OCI-LY7 (cell line): ENCODE data around the gene LMO3. TPM values are rescaled to one million over a fixed set of nuclear protein-coding genes. Genes with fewer than 3 reads are reported as not detected.

ENCODE experiments used
- BruUV-seq: library from RNA; stranded (reverse); fragments of 400-500 nt; replicated peaks from 2 replicates; lab custom pipeline; 2021; lab: Mats Ljungman, UMichigan
- CTCF ChIA-PET: fragments of 300-600 bp; sonication (Branson Sonifier 250); formaldehyde crosslinking; loops from one replicate; lab custom pipeline; 2022; ENCODE audit warnings: antibody characterized with exemption; ENCODE audit not compliant: unreplicated experiment; lab: Charles Lee
- POLR2A ChIA-PET: fragments of 300-600 bp; sonication (Branson Sonifier 250); formaldehyde crosslinking; loops from one replicate; lab custom pipeline; 2022; ENCODE audit warnings: antibody characterized with exemption; lab: Charles Lee
- DNase-seq: peaks from one replicate; pipeline ENCODE4 v3.0.0-alpha.2; 2015; ENCODE audit warnings: low spot score
- H2AFZ ChIP-seq: fragments of 200-600 bp; sonication (generic), shearing (Covaris generic); 2 replicates; pipeline ENCODE4 v1.6.1; 2014; ENCODE audit warnings: mild to moderate bottlenecking, antibody characterized with exemption, low read length, moderate library complexity
- H3K27ac ChIP-seq: fragments of 200-600 bp; sonication (generic); 2 replicates; pipeline ENCODE4 v1.5.1; 2014; ENCODE audit warnings: mixed run types, low read depth, mild to moderate bottlenecking, moderate library complexity, low read length, inconsistent platforms; ENCODE audit not compliant: poor library complexity, severe bottlenecking
- H3K36me3 ChIP-seq: fragments of 200-600 bp; sonication (generic); 2 replicates; pipeline ENCODE4 v1.6.1; 2014; ENCODE audit warnings: mild to moderate bottlenecking, antibody characterized with exemption, low read length, moderate library complexity, mixed read lengths; ENCODE audit not compliant: insufficient read depth
- H3K4me1 ChIP-seq: fragments of 200-600 bp; sonication (generic); 2 replicates; pipeline ENCODE4 v1.5.1; 2014; ENCODE audit warnings: mild to moderate bottlenecking, low read length; ENCODE audit not compliant: insufficient read depth, poor library complexity, severe bottlenecking
- H3K4me2 ChIP-seq: fragments of 200-600 bp; sonication (generic); 2 replicates; pipeline ENCODE4 v1.6.1; 2014; ENCODE audit warnings: mild to moderate bottlenecking, low read length
- H3K4me3 ChIP-seq: fragments of 200-600 bp; sonication (generic); 2 replicates; pipeline ENCODE4 v1.5.1; 2014; ENCODE audit warnings: mild to moderate bottlenecking, low read depth, low read length; ENCODE audit not compliant: poor library complexity, severe bottlenecking
- H3K79me2 ChIP-seq: fragments of 200-600 bp; sonication (generic); 2 replicates; pipeline ENCODE4 v1.6.1; 2016; ENCODE audit warnings: low read depth, mild to moderate bottlenecking, low read length, moderate library complexity, mixed read lengths; ENCODE audit not compliant: insufficient read depth
- H3K9me2 ChIP-seq: fragments of 200-600 bp; sonication (generic); 2 replicates; pipeline ENCODE4 v1.6.1; 2016; ENCODE audit warnings: mild to moderate bottlenecking, low read length, mixed read lengths; ENCODE audit not compliant: insufficient read depth
- H3K9me3 ChIP-seq: fragments of 200-600 bp; sonication (generic); 2 replicates; pipeline ENCODE4 v1.6.1; 2014; ENCODE audit warnings: mild to moderate bottlenecking, mixed run types, low read length, mixed read lengths
- H4K20me1 ChIP-seq: fragments of 200-600 bp; sonication (generic); 2 replicates; pipeline ENCODE4 v1.6.1; 2014; ENCODE audit warnings: mild to moderate bottlenecking, antibody characterized with exemption, low read length, moderate library complexity, mixed read lengths; ENCODE audit not compliant: insufficient read depth
- CTCF ChIP-seq: fragments of 200-600 bp; sonication (generic); conservative IDR thresholded peaks from 2 replicates; pipeline ENCODE4 v1.5.1; 2014; ENCODE audit warnings: mild to moderate bottlenecking, antibody characterized with exemption, low read length, moderate library complexity, mixed read lengths
- EZH2phosphoT487 ChIP-seq: fragments of 200-600 bp; sonication (generic); IDR thresholded peaks from 2 replicates; pipeline ENCODE4 v1.6.1; 2018; ENCODE audit warnings: low read depth, borderline replicate concordance, mild to moderate bottlenecking, mixed run types, antibody characterized with exemption, low read length, moderate library complexity, mixed read lengths
- intact Hi-C: fragments of 100-400 bp; cut with micrococcal nuclease; formaldehyde crosslinking; loops from one replicate; pipeline ENCODE4 v1.10.0; 2022; ENCODE audit not compliant: unreplicated experiment
- total RNA-seq, 2 experiments: library from RNA; depleted of rRNA in 1 of 2; stranded (reverse); fragments of >200 nt in 1 of 2; shearing (Covaris generic) in 1 of 2; gene quantifications; 2 replicates each; pipeline ENCODE4 v1.2.3, GENCODE V29; 2014 to 2022

LMO3 gene
- total RNA-seq, 2 experiments from 2014 or later = 10.6 to 13.1 TPM

- no peaks in the 10 kb centered on the region for H3K79me2 ChIP-seq
- no peaks in the 10 kb centered on the region for H3K9me3 ChIP-seq
- TF ChIP-seq EZH2phosphoT487 (no peak), CTCF (no peak)
- H3K4me2 ChIP-seq = no peak overlapping the region
- BruUV-seq = no TSS peak
- CTCF ChIA-PET = no interaction called here
- H4K20me1 ChIP-seq = no peaks in the 10 kb centered on the region
- peaks cover 14% of the 10 kb centered on the region for H3K4me1 ChIP-seq
- H2AFZ ChIP-seq = no peak overlapping the region
- no peak overlapping the region for H3K4me3 ChIP-seq
- POLR2A ChIA-PET = interaction anchor here (0.8 to 1.5 kb wide), 2 partner anchors 13 to 31 kb away, joined by 3 read pairs; no protein-coding TSS in a partner anchor
- DNase-seq = no peak
- no peak overlapping the region for H3K27ac ChIP-seq
- no peaks in the 10 kb centered on the region for H3K9me2 ChIP-seq
- no peaks in the 10 kb centered on the region for H3K36me3 ChIP-seq
- intact Hi-C loops = no loop called here
Measured at GRCh38 chr12:16531621-16532020, 74.3 kb downstream of the LMO3 start.

- Histone ChIP-seq H3K9me3 (no peaks in the 10 kb centered on the region), H3K27ac (no peak overlapping the region), H2AFZ (no peak overlapping the region), H3K4me2 (no peak overlapping the region), H3K9me2 (no peaks in the 10 kb centered on the region), H3K4me3 (no peak overlapping the region), H3K4me1 (peaks cover 14% of the 10 kb centered on the region), H3K36me3 (no peaks in the 10 kb centered on the region), H4K20me1 (no peaks in the 10 kb centered on the region), H3K79me2 (no peaks in the 10 kb centered on the region)
- intact Hi-C loops = no loop called here
- TF ChIP-seq CTCF = no peak
- no peak for TF ChIP-seq EZH2phosphoT487
- no TSS peak for BruUV-seq
- no peak for DNase-seq
- ChIA-PET POLR2A (interaction anchor here (0.6 to 1.0 kb wide), 3 partner anchors 11 to 131 kb away, joined by 3 to 4 read pairs (median 3); no protein-coding TSS in a partner anchor), CTCF (interaction anchor here (0.6 kb wide), 1 partner anchor 9 kb away, joined by 3 read pairs; no protein-coding TSS in a partner anchor)
Measured at GRCh38 chr12:16530268-16530850, 75.6 kb downstream of the LMO3 start.

- no peak for TF ChIP-seq CTCF
- TF ChIP-seq EZH2phosphoT487 = no peak
- intact Hi-C loops = no loop called here
- Histone ChIP-seq H3K4me1 (peaks cover 13% of the 10 kb centered on the region), H3K79me2 (no peaks in the 10 kb centered on the region), H4K20me1 (no peaks in the 10 kb centered on the region), H3K4me3 (no peak overlapping the region), H3K27ac (no peak overlapping the region), H3K9me2 (no peaks in the 10 kb centered on the region), H3K4me2 (no peak overlapping the region), H3K36me3 (no peaks in the 10 kb centered on the region), H2AFZ (no peak overlapping the region), H3K9me3 (no peaks in the 10 kb centered on the region)
- BruUV-seq = no TSS peak
- ChIA-PET POLR2A (interaction anchor here (0.6 kb wide), 1 partner anchor 1064 kb away, joined by 3 read pairs; no protein-coding TSS in a partner anchor), CTCF (interaction anchor here (0.7 kb wide), 1 partner anchor 61 kb away, joined by 3 read pairs; no protein-coding TSS in a partner anchor)
- DNase-seq = no peak
Measured at GRCh38 chr12:16526693-16527092, 79.3 kb downstream of the LMO3 start.
